Peyer's patch (tissue), 4 donors: ENCODE data around the gene COL13A1. TPM values are rescaled to one million over a fixed set of nuclear protein-coding genes. Genes with fewer than 3 reads are reported as not detected.

ENCODE experiments used
- DNase-seq, 3 donors: peaks; one replicate each; pipeline ENCODE4 v3.0.0-alpha.2; 2017 to 2019
- H3K27ac ChIP-seq, 4 donors: fragments of 200-600 bp; sonication (generic); one replicate each; pipeline ENCODE4 v1.5.1; 2016 to 2019
- H3K27me3 ChIP-seq, 2 donors: fragments of 200-600 bp; sonication (generic); one replicate each; pipeline ENCODE4 v1.5.1; 2019
- H3K36me3 ChIP-seq, 3 donors: fragments of 200-600 bp; sonication (generic); one replicate each; pipeline ENCODE4 v1.5.1; 2016 to 2019
- H3K4me1 ChIP-seq, 4 donors: fragments of 200-600 bp; sonication (generic); one replicate each; pipeline ENCODE4 v1.5.1; 2016 to 2019
- H3K4me3 ChIP-seq, 4 donors: fragments of 200-600 bp; sonication (generic); 1 replicate in 3 of 4; 2 replicates in 1 of 4; pipeline ENCODE4 v1.5.1; 2016 to 2019; ENCODE audit warnings: mild to moderate bottlenecking in 1 of 4
- H3K9me3 ChIP-seq, 4 donors: fragments of 200-600 bp; sonication (generic); one replicate each; pipeline ENCODE4 v1.5.1; 2016 to 2019; ENCODE audit warnings: mild to moderate bottlenecking in 1 of 4
- CTCF ChIP-seq, 6 experiments: fragments of 450-650 bp in 4 of 6; fragments of 200-600 bp in 2 of 6; sonication (generic) in 1 of 6; IDR thresholded peaks; one replicate each; pipeline ENCODE4 v1.5.1; 2017 to 2019; ENCODE audit warnings: antibody characterized with exemption in 6 of 6, mild to moderate bottlenecking in 3 of 6, moderate library complexity in 1 of 6
- POLR2A ChIP-seq, 2 donors: fragments of 450-650 bp; IDR thresholded peaks; one replicate each; pipeline ENCODE4 v1.5.1; 2017; ENCODE audit warnings: antibody characterized with exemption in 2 of 2, mild to moderate bottlenecking in 2 of 2, moderate library complexity in 2 of 2
- total RNA-seq, 4 donors: library from RNA; depleted of rRNA; stranded (reverse); fragments of >200 nt; gene quantifications; one replicate each; pipeline ENCODE4 v1.1.0, GENCODE V29; 2016

Gene COL13A1
- total RNA-seq, 4 donors from 2014 or later = 0.94 to 6.6 (median 3.9) TPM; not detected in 1

DNA sequence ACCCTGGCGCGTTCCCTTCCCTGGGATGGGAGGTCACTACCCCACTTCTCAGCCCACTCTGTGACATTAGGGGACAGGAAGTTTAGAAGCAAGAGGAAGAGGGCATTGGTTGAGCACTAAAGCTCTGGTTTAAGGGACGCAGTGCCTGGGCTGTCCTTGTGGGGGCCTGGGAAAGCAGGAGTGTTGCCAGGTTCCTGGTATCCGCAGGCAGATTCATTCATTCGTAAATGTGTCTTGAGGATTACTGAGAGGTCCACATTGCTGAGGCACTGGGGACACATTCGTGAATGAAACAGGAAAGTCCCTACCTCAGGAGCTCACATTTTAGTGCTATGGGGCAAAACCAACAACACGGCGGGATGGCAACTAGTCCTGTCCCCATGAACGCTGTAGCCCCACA lies 69.4 kb downstream of the COL13A1 start:
- TF ChIP-seq POLR2A (IDR thresholded peaks at IDR 0.05) (no peak), CTCF (IDR thresholded peaks at IDR 0.05) (no peak)
- DNase-seq = no peak
- Histone ChIP-seq H3K27me3 (no peaks in the 10 kb centered on the region), H3K4me3 (no peak overlapping the region), H3K36me3 (no peaks in the 10 kb centered on the region), H3K9me3 (no peaks in the 10 kb centered on the region), H3K27ac (no peak overlapping the region), H3K4me1 (peaks cover 0 to 36% (median 2%) of the 10 kb centered on the region in 4 donors)

GRCh38 chr10:69872323-69872722 lies 70.6 kb downstream of the COL13A1 start:
- Histone ChIP-seq H3K9me3 (no peaks in the 10 kb centered on the region), H3K27me3 (no peaks in the 10 kb centered on the region), H3K27ac (no peak overlapping the region), H3K4me3 (no peak overlapping the region), H3K4me1 (peaks cover 0 to 24% (median under 1%) of the 10 kb centered on the region in 4 donors), H3K36me3 (no peaks in the 10 kb centered on the region)
- TF ChIP-seq CTCF (IDR thresholded peaks at IDR 0.05) = no peak
- no peak for TF ChIP-seq POLR2A (IDR thresholded peaks at IDR 0.05)
- DNase-seq = no peak

GRCh38 chr10:69873135-69873639 lies 71.5 kb downstream of the COL13A1 start:
- no peaks in the 10 kb centered on the region for H3K27me3 ChIP-seq
- H3K27ac ChIP-seq = no peak overlapping the region
- no peaks in the 10 kb centered on the region for H3K9me3 ChIP-seq
- TF ChIP-seq CTCF (IDR thresholded peaks at IDR 0.05) (no peak), POLR2A (IDR thresholded peaks at IDR 0.05) (no peak)
- peaks cover 0 to 15% (median 0%) of the 10 kb centered on the region in 4 donors for H3K4me1 ChIP-seq
- no peaks in the 10 kb centered on the region for H3K36me3 ChIP-seq
- no peak for DNase-seq
- H3K4me3 ChIP-seq = no peak overlapping the region

DNA sequence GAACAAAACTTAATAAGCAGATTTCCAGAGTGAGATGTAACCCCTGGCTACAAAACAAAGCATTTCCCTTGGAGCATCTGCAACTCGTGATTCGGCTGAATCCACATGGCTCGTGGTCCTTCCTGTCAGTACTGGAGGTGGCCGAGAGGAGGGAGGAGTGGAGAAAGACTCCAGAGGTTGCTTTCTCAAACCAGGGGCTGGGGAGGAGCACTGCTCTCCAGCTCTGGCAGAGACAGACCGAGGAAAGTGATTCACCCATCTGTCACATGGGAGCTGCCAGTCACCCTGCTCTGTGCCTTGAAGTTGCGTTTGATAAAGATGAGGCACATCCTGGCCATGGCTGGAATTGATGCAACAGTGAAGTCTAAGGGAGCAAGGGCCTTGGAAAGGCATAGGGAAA lies 72.7 kb downstream of the COL13A1 start:
- no peaks in the 10 kb centered on the region for H3K27me3 ChIP-seq
- H3K9me3 ChIP-seq = no peaks in the 10 kb centered on the region
- H3K4me3 ChIP-seq = no peak overlapping the region
- H3K4me1 ChIP-seq = peaks cover 0 to 3% (median 0%) of the 10 kb centered on the region in 4 donors
- DNase-seq = no peak
- H3K36me3 ChIP-seq = no peaks in the 10 kb centered on the region
- TF ChIP-seq CTCF (IDR thresholded peaks at IDR 0.05) (no peak), POLR2A (IDR thresholded peaks at IDR 0.05) (no peak)
- no peak overlapping the region for H3K27ac ChIP-seq

DNA sequence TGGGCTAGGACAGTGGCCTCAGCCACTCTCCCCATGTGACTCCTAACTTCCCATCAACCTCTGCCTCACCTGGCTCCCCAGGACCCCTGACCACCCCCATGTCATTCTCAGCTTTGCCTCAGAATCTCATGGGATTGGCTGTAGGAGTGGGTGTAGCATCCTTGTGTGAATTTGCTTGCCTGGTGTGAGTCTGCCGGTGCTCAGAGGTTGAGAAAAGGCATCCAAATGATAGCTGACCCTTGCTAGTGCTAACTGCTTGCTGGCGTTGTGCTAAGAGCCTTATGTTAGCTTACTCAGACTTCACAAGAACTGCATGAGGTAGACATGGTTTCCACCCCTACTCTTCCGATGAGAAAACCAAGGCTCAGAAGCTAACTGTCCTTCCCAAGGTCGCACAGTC lies 74.2 kb downstream of the COL13A1 start:
- Histone ChIP-seq H3K27me3 (no peaks in the 10 kb centered on the region), H3K4me3 (no peak overlapping the region), H3K9me3 (no peaks in the 10 kb centered on the region), H3K4me1 (peaks cover 0 to 11% (median 0%) of the 10 kb centered on the region in 4 donors), H3K36me3 (no peaks in the 10 kb centered on the region), H3K27ac (no peak overlapping the region)
- DNase-seq = no peak
- no peak for TF ChIP-seq CTCF (IDR thresholded peaks at IDR 0.05)
- no peak for TF ChIP-seq POLR2A (IDR thresholded peaks at IDR 0.05)

DNA sequence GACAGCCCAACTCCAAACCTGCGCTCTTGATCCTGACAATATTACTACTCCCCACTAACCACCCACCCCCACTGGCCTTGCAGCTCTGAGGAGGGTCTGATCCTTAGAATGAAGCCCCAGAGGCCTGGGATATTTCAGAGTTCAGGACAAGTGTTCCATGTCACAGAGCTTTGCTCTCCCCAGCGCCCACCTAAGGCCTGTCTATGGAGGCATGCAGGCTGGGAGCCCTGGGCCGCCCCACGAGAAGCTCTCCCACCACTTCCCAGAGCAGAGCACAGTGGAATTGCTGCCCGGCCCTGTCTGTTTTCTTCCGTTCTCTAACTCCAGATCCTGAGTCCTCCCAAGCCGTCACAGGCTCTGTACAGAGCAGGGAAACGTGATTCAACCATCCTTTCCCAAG lies 74.6 kb downstream of the COL13A1 start:
- Histone ChIP-seq H3K36me3 (no peaks in the 10 kb centered on the region), H3K4me1 (peaks cover 0 to 11% (median 0%) of the 10 kb centered on the region in 4 donors), H3K4me3 (no peak overlapping the region), H3K27me3 (no peaks in the 10 kb centered on the region), H3K9me3 (no peaks in the 10 kb centered on the region), H3K27ac (no peak overlapping the region)
- TF ChIP-seq CTCF (IDR thresholded peaks at IDR 0.05) (no peak), POLR2A (IDR thresholded peaks at IDR 0.05) (no peak)
- DNase-seq = no peak
